Lower lobe of right lung (tissue), 2 donors: ENCODE measurements around the gene SAMD14. TPM values are rescaled to one million over a fixed set of nuclear protein-coding genes. Genes with fewer than 3 reads are reported as not detected.

Experiments
- ATAC-seq, 2 donors: fragments of 200-7000 bp; cut with Tn5 transposase; one replicate each; pipeline ENCODE4 v1.9.1; 2020 to 2022; ENCODE audit warnings: mild to moderate bottlenecking in 2 of 2, moderate library complexity in 2 of 2
- DNase-seq: peaks from one replicate; pipeline ENCODE4 v3.0.0-alpha.2; 2020
- H3K27ac ChIP-seq: fragments of 200-600 bp; one replicate; pipeline ENCODE4 v1.8.0; 2022
- H3K27me3 ChIP-seq: fragments of 200-600 bp; one replicate; pipeline ENCODE4 v1.8.0; 2022; ENCODE audit warnings: low read depth
- H3K36me3 ChIP-seq: fragments of 200-600 bp; one replicate; pipeline ENCODE4 v1.8.0; 2022; ENCODE audit warnings: mild to moderate bottlenecking
- H3K4me1 ChIP-seq: fragments of 200-600 bp; one replicate; pipeline ENCODE4 v1.8.0; 2022
- H3K4me3 ChIP-seq: fragments of 200-600 bp; one replicate; pipeline ENCODE4 v1.8.0; 2022; ENCODE audit warnings: mild to moderate bottlenecking
- H3K9me3 ChIP-seq: fragments of 200-600 bp; one replicate; pipeline ENCODE4 v1.8.0; 2022
- CTCF ChIP-seq: fragments of 200-600 bp; IDR thresholded peaks from one replicate; pipeline ENCODE4 v1.8.0; 2022; ENCODE audit warnings: antibody characterized with exemption, mild to moderate bottlenecking
- intact Hi-C: fragments of 100-400 bp; cut with DNase I; formaldehyde crosslinking; loops from one replicate; pipeline ENCODE4 v1.11.0; 2022
- total RNA-seq: library from RNA; stranded (reverse); fragmentation: NEBNext Ultra II Directional; extraction: Animal tissue kit (Norgen Biotek cat#: 25700); gene quantifications from one replicate; pipeline ENCODE4 v1.2.1, GENCODE V29; 2021
- donor health status: DM: no; HTN: yes; CAD: no; lungs with severe emphysema.

SAMD14 gene
- total RNA-seq, 1 donor from 2014 or later: 9.2 TPM

GRCh38 chr17:50067996-50068395 is 62.0 kb downstream of the SAMD14 start:
- intact Hi-C loops: no loop called here

GRCh38 chr17:50066995-50067394 is 63.0 kb downstream of the SAMD14 start:
- Histone ChIP-seq H3K4me1 (peaks cover 34% of the 10 kb centered on the region), H3K27me3 (no peaks in the 10 kb centered on the region), H3K27ac (no peak overlapping the region), H3K9me3 (no peaks in the 10 kb centered on the region), H3K4me3 (no peak overlapping the region), H3K36me3 (peaks cover 61% of the 10 kb centered on the region)
- ATAC-seq (no peak), DNase-seq (no peak)
- TF ChIP-seq CTCF: no peak
- intact Hi-C loops: no loop called here

More at GRCh38 chr17:50067996-50068395, 62.0 kb downstream of the SAMD14 start:
- no peak for TF ChIP-seq CTCF
- DNase-seq: no peak
- ATAC-seq: no peak
- no peaks in the 10 kb centered on the region for H3K27me3 ChIP-seq
- peaks cover 70% of the 10 kb centered on the region for H3K36me3 ChIP-seq
- H3K4me1 ChIP-seq: peaks cover 24% of the 10 kb centered on the region
- H3K9me3 ChIP-seq: no peaks in the 10 kb centered on the region
- no peak overlapping the region for H3K4me3 ChIP-seq
- no peak overlapping the region for H3K27ac ChIP-seq

- DNase-seq: no peak
- Histone ChIP-seq H3K27ac (peak overlapping the region; percentile 96), H3K4me1 (peaks cover 53% of the 10 kb centered on the region), H3K9me3 (no peaks in the 10 kb centered on the region), H3K27me3 (no peaks in the 10 kb centered on the region), H3K4me3 (no peak overlapping the region), H3K36me3 (peaks cover 41% of the 10 kb centered on the region)
- intact Hi-C loops: no loop called here
- ATAC-seq: no peak
- no peak for TF ChIP-seq CTCF
Observed at GRCh38 chr17:50065056-50065455, 64.9 kb downstream of the SAMD14 start.

- TF ChIP-seq CTCF: no peak
- no peak overlapping the region for H3K4me3 ChIP-seq
- H3K27ac ChIP-seq: peak overlapping the region; percentile 96
- H3K27me3 ChIP-seq: no peaks in the 10 kb centered on the region
- DNase-seq (peak; percentile 74), ATAC-seq (peak; percentile 12 to 25)
- intact Hi-C loops: no loop called here
- no peaks in the 10 kb centered on the region for H3K9me3 ChIP-seq
- H3K36me3 ChIP-seq: peaks cover 35% of the 10 kb centered on the region
- peaks cover 60% of the 10 kb centered on the region for H3K4me1 ChIP-seq
Observed at GRCh38 chr17:50064253-50065001, 65.5 kb downstream of the SAMD14 start.

- Histone ChIP-seq H3K9me3 (no peaks in the 10 kb centered on the region), H3K4me3 (no peak overlapping the region), H3K27ac (peak overlapping the region; percentile 96), H3K27me3 (no peaks in the 10 kb centered on the region), H3K36me3 (peaks cover 28% of the 10 kb centered on the region), H3K4me1 (peaks cover 67% of the 10 kb centered on the region)
- TF ChIP-seq CTCF: no peak
- intact Hi-C loops: no loop called here
- DNase-seq: no peak
- ATAC-seq: no peak
Observed at GRCh38 chr17:50063561-50064252, 66.3 kb downstream of the SAMD14 start.
